IMR-90 (cell line): ENCODE measurements around the gene LAMA2. TPM values are rescaled to one million over a fixed set of nuclear protein-coding genes. Genes with fewer than 3 reads are reported as not detected.

Experiments used
- ATAC-seq: fragments of 200-7000 bp; cut with Tn5 transposase; 2 replicates; pipeline ENCODE4 v1.9.1; 2020; ENCODE audit warnings: low read depth, mild to moderate bottlenecking, moderate library complexity
- BruUV-seq: library from RNA; stranded (reverse); fragments of 400-500 nt; replicated peaks from 2 replicates; lab custom pipeline; 2021; lab: Mats Ljungman, UMichigan
- CTCF ChIA-PET: fragments of 300-600 bp; formaldehyde crosslinking; extraction: SDS; loops from one replicate; lab custom pipeline; 2021; ENCODE audit warnings: antibody characterized with exemption; lab: Yijun Ruan, JAX
- POLR2A ChIA-PET: fragments of 300-600 bp; sonication (Branson Sonifier 250); formaldehyde crosslinking; loops from one replicate; lab custom pipeline; 2022; ENCODE audit warnings: antibody characterized with exemption; ENCODE audit not compliant: unreplicated experiment; lab: Charles Lee
- DNase-seq: peaks from one replicate; pipeline ENCODE4 v3.0.0; 2013
- H2AFZ ChIP-seq: replicated peaks from 2 replicates; pipeline ENCODE3; 2013; ENCODE audit warnings: low read length, mild to moderate bottlenecking; ENCODE audit not compliant: poor library complexity
- H2AK5ac ChIP-seq: 2 replicates; pipeline ENCODE4 v1.6.1; 2013; ENCODE audit warnings: low read depth, low read length, inconsistent platforms
- H2AK9ac ChIP-seq: replicated peaks from 2 replicates; pipeline ENCODE3; 2013; ENCODE audit warnings: mild to moderate bottlenecking, low read depth, low read length, moderate library complexity; ENCODE audit not compliant: poor library complexity
- H2BK120ac ChIP-seq: 2 replicates; pipeline ENCODE4 v1.6.1; 2013; ENCODE audit warnings: low read depth, low read length, inconsistent platforms
- H2BK15ac ChIP-seq: 3 replicates; pipeline ENCODE4 v1.6.1; 2013; ENCODE audit warnings: low read depth, low read length, inconsistent platforms
- H2BK20ac ChIP-seq: 2 replicates; pipeline ENCODE4 v1.6.1; 2013; ENCODE audit warnings: low read depth, mild to moderate bottlenecking, inconsistent platforms, low read length, moderate library complexity
- H2BK5ac ChIP-seq: 2 replicates; pipeline ENCODE4 v1.6.1; 2013; ENCODE audit warnings: mild to moderate bottlenecking, low read depth, low read length, inconsistent platforms; ENCODE audit not compliant: poor library complexity, severe bottlenecking
- H3K14ac ChIP-seq: replicated peaks from 2 replicates; pipeline ENCODE4 v1.6.1; 2013; ENCODE audit warnings: low read depth, low read length, inconsistent platforms
- H3K18ac ChIP-seq: 2 replicates; pipeline ENCODE4 v1.6.1; 2013; ENCODE audit warnings: low read depth, low read length, control low read depth
- H3K23ac ChIP-seq: 2 replicates; pipeline ENCODE4 v1.6.1; 2013; ENCODE audit warnings: low read depth, low read length, inconsistent platforms
- H3K27ac ChIP-seq: 2 replicates; pipeline ENCODE4 v1.5.1; 2013; ENCODE audit warnings: mild to moderate bottlenecking, control low read depth, low read length; ENCODE audit not compliant: insufficient read depth
- H3K27me3 ChIP-seq: 2 replicates; pipeline ENCODE4 v1.6.1; 2013; ENCODE audit warnings: low read length; ENCODE audit not compliant: control insufficient read depth, insufficient read depth
- H3K36me3 ChIP-seq: 2 replicates; pipeline ENCODE4 v1.6.1; 2013; ENCODE audit warnings: low read length, mixed read lengths; ENCODE audit not compliant: control insufficient read depth, insufficient read depth
- H3K4ac ChIP-seq: 2 replicates; pipeline ENCODE4 v1.6.1; 2013; ENCODE audit warnings: low read depth, low read length, inconsistent platforms
- H3K4me1 ChIP-seq: 2 replicates; pipeline ENCODE4 v1.6.1; 2013; ENCODE audit warnings: low read length, mixed read lengths; ENCODE audit not compliant: control insufficient read depth, insufficient read depth
- H3K4me2 ChIP-seq: 2 replicates; pipeline ENCODE4 v1.6.1; 2013; ENCODE audit warnings: low read depth, mild to moderate bottlenecking, control low read depth, low read length, moderate library complexity
- H3K4me3 ChIP-seq: 2 replicates; pipeline ENCODE4 v1.5.1; 2013; ENCODE audit warnings: low read depth, mild to moderate bottlenecking, control low read depth, low read length, moderate library complexity; ENCODE audit not compliant: insufficient read depth
- H3K56ac ChIP-seq: 2 replicates; pipeline ENCODE4 v1.6.1; 2013; ENCODE audit warnings: low read length, inconsistent platforms; ENCODE audit not compliant: insufficient read depth; ENCODE audit errors: extremely low read depth
- H3K79me1 ChIP-seq, 2 experiments: 2 replicates each; pipeline ENCODE4 v1.6.1; 2013; ENCODE audit warnings: low read length in 2 of 2, inconsistent platforms in 1 of 2, low read depth in 1 of 2
- H3K9ac ChIP-seq: 2 replicates; pipeline ENCODE4 v1.6.1; 2013; ENCODE audit warnings: low read depth, low read length, control low read depth
- H3K9me1 ChIP-seq: 2 replicates; pipeline ENCODE4 v1.6.1; 2013; ENCODE audit warnings: low read length, inconsistent platforms; ENCODE audit not compliant: insufficient read depth
- H3K9me3 ChIP-seq: 2 replicates; pipeline ENCODE4 v1.6.1; 2013; ENCODE audit warnings: low read length; ENCODE audit not compliant: control insufficient read depth, insufficient read depth
- H4K20me1 ChIP-seq: 2 replicates; pipeline ENCODE4 v1.6.1; 2013; ENCODE audit warnings: low read length, inconsistent platforms; ENCODE audit not compliant: insufficient read depth
- H4K5ac ChIP-seq: 2 replicates; pipeline ENCODE4 v1.6.1; 2013; ENCODE audit warnings: mild to moderate bottlenecking, low read depth, low read length, control low read depth
- H4K8ac ChIP-seq, 2 experiments: 2 replicates each; pipeline ENCODE4 v1.6.1; 2013; ENCODE audit warnings: low read depth in 2 of 2, low read length in 2 of 2, control low read depth in 1 of 2, inconsistent platforms in 1 of 2
- H4K91ac ChIP-seq: 2 replicates; pipeline ENCODE4 v1.6.1; 2013; ENCODE audit warnings: low read depth, low read length, inconsistent platforms; ENCODE audit not compliant: insufficient read depth
- BHLHE40 ChIP-seq: fragments of 150-350 bp; IDR thresholded peaks from 2 replicates; pipeline ENCODE4 v1.6.1; 2016; ENCODE audit warnings: mild to moderate bottlenecking, low read depth, low read length
- CEBPB ChIP-seq: IDR thresholded peaks from 2 replicates; pipeline ENCODE4 v1.6.1; 2012; ENCODE audit warnings: low read depth, low read length, improper control_type of control experiment
- CHD1 ChIP-seq: IDR thresholded peaks from 2 replicates; pipeline ENCODE4 v1.6.1; 2012; ENCODE audit warnings: low read depth, low read length, improper control_type of control experiment
- FOS ChIP-seq: fragments of 150-350 bp; IDR thresholded peaks from 2 replicates; pipeline ENCODE4 v1.6.1; 2016; ENCODE audit warnings: low read depth, low read length
- MAFK ChIP-seq: IDR thresholded peaks from 2 replicates; pipeline ENCODE4 v1.6.1; 2012; ENCODE audit warnings: low read depth, low read length, improper control_type of control experiment
- MAZ ChIP-seq: IDR thresholded peaks from 2 replicates; pipeline ENCODE4 v1.6.1; 2012; ENCODE audit warnings: low read depth, mild to moderate bottlenecking, low read length, improper control_type of control experiment, moderate library complexity, borderline replicate concordance
- MXI1 ChIP-seq: IDR thresholded peaks from 2 replicates; pipeline ENCODE4 v1.6.1; 2012; ENCODE audit warnings: low read depth, mild to moderate bottlenecking, low read length, moderate library complexity, borderline replicate concordance
- NFE2L2 ChIP-seq: fragments of 150-350 bp; IDR thresholded peaks from 2 replicates; pipeline ENCODE4 v1.6.1; 2016; ENCODE audit warnings: low read depth, mild to moderate bottlenecking, low read length
- POLR2A ChIP-seq: IDR thresholded peaks from 2 replicates; pipeline ENCODE4 v1.6.1; 2012; ENCODE audit warnings: mild to moderate bottlenecking, low read depth, low read length
- RAD21 ChIP-seq: IDR thresholded peaks from 2 replicates; pipeline ENCODE4 v1.6.1; 2012; ENCODE audit warnings: low read length, improper control_type of control experiment
- RCOR1 ChIP-seq: IDR thresholded peaks from 2 replicates; pipeline ENCODE4 v1.6.1; 2012; ENCODE audit warnings: mild to moderate bottlenecking, low read length, improper control_type of control experiment; ENCODE audit not compliant: insufficient replicate concordance
- RFX5 ChIP-seq: IDR thresholded peaks from 2 replicates; pipeline ENCODE4 v1.8.0; 2012; ENCODE audit warnings: low read depth, mild to moderate bottlenecking, low read length, moderate library complexity
- SMC3 ChIP-seq: fragments of 150-350 bp; IDR thresholded peaks from 2 replicates; pipeline ENCODE4 v1.6.1; 2016; ENCODE audit warnings: low read depth, mild to moderate bottlenecking, antibody characterized with exemption, low read length, moderate library complexity
- WGBS, 2 experiments: methylation state at CpG; one replicate each; pipeline versions ENCODE4 v1.1.5 to v1.1.7; 2013; ENCODE audit warnings: missing lambda C conversion rate in 2 of 2; ENCODE audit not compliant: insufficient read length in 1 of 2; ENCODE audit errors: extremely low coverage in 2 of 2; 5-methylcytosine and 5-hydroxymethylcytosine counted together
- dilution Hi-C: fragments of 300-500 bp; cut with HindIII; formaldehyde crosslinking; loops from one replicate; pipeline ENCODE4 v1.14.3; 2018; ENCODE audit warnings: low sequenced_read_pairs; ENCODE audit not compliant: unreplicated experiment
- in situ Hi-C: fragments of 300-500 bp; cut with MboI; formaldehyde crosslinking; loops from 3 replicates; pipeline ENCODE4 v1.14.3; 2019; ENCODE audit warnings: low sequenced_read_pairs, inconsistent platforms, mixed read lengths
- intact Hi-C: fragments of 100-400 bp; cut with micrococcal nuclease; formaldehyde crosslinking; loops from 2 replicates; pipeline ENCODE4 v1.10.0; 2022
- polyA plus RNA-seq, 3 experiments: library from polyadenylated mRNA; depleted of rRNA; stranded (reverse); fragments of >200 nt; gene quantifications; 2 replicates each; pipeline ENCODE4 v1.2.3, GENCODE V29; 2012; ENCODE audit warnings: low replicate concordance in 1 of 3
- total RNA-seq: library from RNA; depleted of rRNA; stranded (reverse); fragments of >200 nt; gene quantifications from 2 replicates; pipeline ENCODE4 v1.2.3, GENCODE V29; 2012
- TF ChIP-seq, protein P1 (sequence below): fragments of 150-350 bp; IDR thresholded peaks from 2 replicates; pipeline ENCODE4 v1.6.1; 2016; ENCODE audit warnings: low read depth, mild to moderate bottlenecking, low read length, moderate library complexity, borderline replicate concordance
- TF ChIP-seq, protein P2 (sequence below): fragments of 150-350 bp; IDR thresholded peaks from 2 replicates; pipeline ENCODE4 v1.6.1; 2017; ENCODE audit warnings: mild to moderate bottlenecking, antibody characterized with exemption, low read length, low read depth

LAMA2 gene
- total and polyA plus RNA-seq, 2 of the 4 experiments (the other 2 are of a cell fraction): 9.9 to 13.3 TPM

DNA sequence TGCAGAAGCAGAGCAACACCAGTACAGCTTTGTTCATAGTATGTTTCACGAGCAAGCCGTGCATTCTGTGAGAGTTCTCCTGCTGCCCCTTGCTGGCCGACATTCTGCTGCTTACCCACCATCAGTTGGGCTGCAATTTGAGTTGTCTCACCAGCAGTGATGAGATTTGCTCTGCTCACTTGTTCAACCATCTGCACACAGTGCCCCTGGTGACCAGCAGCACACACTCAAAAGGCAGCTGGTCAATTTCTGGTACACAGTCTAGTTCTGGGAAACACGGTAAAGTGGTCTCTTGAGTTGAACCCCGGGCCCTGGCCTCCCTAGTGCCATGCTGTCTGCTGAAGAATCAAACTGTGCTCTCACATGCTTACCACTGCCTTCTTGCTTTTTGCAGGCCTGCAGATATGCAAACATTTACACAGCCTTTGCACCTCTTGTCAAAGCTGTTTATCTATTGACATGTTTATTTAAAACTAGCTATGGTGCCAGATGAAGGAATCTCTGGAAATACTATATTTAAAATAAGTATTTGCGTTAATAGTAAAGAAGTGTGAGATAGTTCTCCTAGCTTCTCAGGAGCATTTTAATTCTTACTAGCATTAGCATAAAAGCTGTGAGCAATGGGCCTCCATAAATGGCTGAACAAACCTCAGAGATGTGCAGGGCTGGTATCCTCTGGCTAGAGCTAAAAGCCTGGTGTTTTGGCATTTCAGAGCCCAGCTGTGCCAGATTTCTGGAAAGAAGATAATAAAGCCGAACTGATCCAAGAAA is 592.7 kb downstream of the LAMA2 start:
- CTCF ChIA-PET: interaction anchor here (0.6 to 1.5 kb wide), 4 partner anchors 8 to 89 kb away, joined by 3 to 7 read pairs (median 4); no protein-coding TSS in a partner anchor
- ATAC-seq: peak; percentile 59

More for the DNA sequence above, 592.7 kb downstream of the LAMA2 start:
- POLR2A ChIA-PET: no interaction called here
- Histone ChIP-seq H2BK15ac (no peak overlapping the region), H2AFZ (peak overlapping the region; percentile 71), H4K8ac (no peak overlapping the region), H3K79me1 (no peaks in the 10 kb centered on the region), H4K91ac (no peak overlapping the region), H2AK9ac (no peak overlapping the region), H3K4me2 (peak overlapping the region; percentile 16; the same call in 1 of the 2 replicates), H3K4me1 (peaks cover 5% of the 10 kb centered on the region), H3K4me3 (no peak overlapping the region), H3K14ac (no peak overlapping the region), H3K9me3 (no peaks in the 10 kb centered on the region), H2BK20ac (no peak overlapping the region), H3K9ac (no peak overlapping the region), H2AK5ac (no peak overlapping the region), H3K4ac (no peak overlapping the region; the same call in 1 of the 2 replicates), H3K27ac (no peak overlapping the region), H3K9me1 (0 out of 2 replicates have a peak, but pooled peaks cover 3% of the 10 kb centered on the region), H3K18ac (no peak overlapping the region), H2BK5ac (no peak overlapping the region), H3K27me3 (no peaks in the 10 kb centered on the region), H2BK120ac (no peak overlapping the region), H3K36me3 (no peaks in the 10 kb centered on the region), H3K23ac (no peak overlapping the region), H4K20me1 (no peaks in the 10 kb centered on the region), H4K5ac (no peak overlapping the region), H3K56ac (no peak overlapping the region)
- no TSS peak for BruUV-seq
- 37% methylated on average over 3 of the region's 7 CpGs; no CpG with 5 or more reads in 1 of the 2 experiments for WGBS, 2 experiments
- TF ChIP-seq CEBPB (no peak), SMC3 (no peak), BHLHE40 (no peak), POLR2A (no peak), NFE2L2 (no peak), CHD1 (no peak), MXI1 (no peak), RAD21 (no peak), MAZ (no peak), RFX5 (no peak), FOS (no peak), MAFK (no peak), RCOR1 (no peak)
- TF ChIP-seq, protein P1, sequence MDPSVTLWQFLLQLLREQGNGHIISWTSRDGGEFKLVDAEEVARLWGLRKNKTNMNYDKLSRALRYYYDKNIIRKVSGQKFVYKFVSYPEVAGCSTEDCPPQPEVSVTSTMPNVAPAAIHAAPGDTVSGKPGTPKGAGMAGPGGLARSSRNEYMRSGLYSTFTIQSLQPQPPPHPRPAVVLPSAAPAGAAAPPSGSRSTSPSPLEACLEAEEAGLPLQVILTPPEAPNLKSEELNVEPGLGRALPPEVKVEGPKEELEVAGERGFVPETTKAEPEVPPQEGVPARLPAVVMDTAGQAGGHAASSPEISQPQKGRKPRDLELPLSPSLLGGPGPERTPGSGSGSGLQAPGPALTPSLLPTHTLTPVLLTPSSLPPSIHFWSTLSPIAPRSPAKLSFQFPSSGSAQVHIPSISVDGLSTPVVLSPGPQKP: no peak
- TF ChIP-seq, protein P2, sequence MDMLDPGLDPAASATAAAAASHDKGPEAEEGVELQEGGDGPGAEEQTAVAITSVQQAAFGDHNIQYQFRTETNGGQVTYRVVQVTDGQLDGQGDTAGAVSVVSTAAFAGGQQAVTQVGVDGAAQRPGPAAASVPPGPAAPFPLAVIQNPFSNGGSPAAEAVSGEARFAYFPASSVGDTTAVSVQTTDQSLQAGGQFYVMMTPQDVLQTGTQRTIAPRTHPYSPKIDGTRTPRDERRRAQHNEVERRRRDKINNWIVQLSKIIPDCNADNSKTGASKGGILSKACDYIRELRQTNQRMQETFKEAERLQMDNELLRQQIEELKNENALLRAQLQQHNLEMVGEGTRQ: no peak
- in situ Hi-C loops: no loop called here
- intact Hi-C loops: no loop called here
- DNase-seq: peak; percentile 4
- dilution Hi-C loops: no loop called here
